H1 (cell line): ENCODE measurements around the gene STXBP5. TPM values are rescaled to one million over a fixed set of nuclear protein-coding genes. Genes with fewer than 3 reads are reported as not detected.

Experiments used
- SAP30 ChIP-seq: fragments of 300-600 bp; sonication (generic); IDR thresholded peaks from 2 replicates; pipeline ENCODE4 v1.7.1; 2012; ENCODE audit warnings: low read length, moderate library complexity, mild to moderate bottlenecking, inconsistent platforms; ENCODE audit not compliant: insufficient read depth, insufficient replicate concordance
- polyA plus RNA-seq, 7 experiments: library from polyadenylated mRNA; depleted of rRNA in 3 of 7; stranded (reverse) in 5 of 7; unstranded in 2 of 7; fragments of >200 nt in 5 of 7; fragments of 200-250 nt in 2 of 7; gene quantifications; 1 replicate in 5 of 7; 2 replicates in 1 of 7; 4 replicates in 1 of 7; pipeline versions ENCODE4 v1.2.1 to v1.2.3, GENCODE V29; 2011 to 2013; ENCODE audit warnings: missing spikeins in 2 of 7, mixed read lengths in 2 of 7
- total RNA-seq: library from RNA; stranded (reverse); fragmentation: NEBNext Ultra II Directional; extraction: Animal tissue kit (Norgen Biotek cat#: 25700); gene quantifications from 2 replicates; pipeline ENCODE4 v1.2.1, GENCODE V29; 2021

STXBP5 gene
- total and polyA plus RNA-seq, 2 of the 8 experiments (the other 6 are each of a cell fraction or from before 2014, with no cell fraction given) = 2.7 to 10.8 TPM

DNA sequence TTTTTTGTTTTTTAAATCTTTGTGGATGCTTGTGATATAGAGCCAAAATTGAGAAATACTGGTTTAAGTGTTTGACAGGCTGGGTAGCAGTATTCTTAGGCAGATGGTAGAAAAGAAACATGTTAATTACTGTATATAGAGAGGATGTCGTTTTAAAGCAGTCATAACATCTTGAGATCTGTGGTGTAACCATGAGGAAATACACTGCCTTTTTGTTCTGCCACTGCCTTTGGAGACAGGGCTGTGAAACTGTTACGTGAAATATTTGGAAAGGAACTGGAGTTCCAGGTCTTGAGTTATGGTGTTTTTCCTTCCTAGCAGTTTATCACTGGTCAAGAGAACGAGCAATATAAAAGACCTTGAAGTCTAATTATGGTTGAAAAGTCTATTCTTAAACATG, 19.5 kb downstream of the STXBP5 start (continued):
- TF ChIP-seq SAP30 = no peak
